Activated T-cell treated with anti-CD3 and anti-CD28 coated beads, Interleukin-2, amount 50 U/mL, for 1 hour (primary cell): ENCODE measurements around the gene SYNGR2.

Source experiments
- DNase-seq: peaks from one replicate; pipeline ENCODE4 v3.0.0-alpha.2; 2020

The SYNGR2 gene

DNA sequence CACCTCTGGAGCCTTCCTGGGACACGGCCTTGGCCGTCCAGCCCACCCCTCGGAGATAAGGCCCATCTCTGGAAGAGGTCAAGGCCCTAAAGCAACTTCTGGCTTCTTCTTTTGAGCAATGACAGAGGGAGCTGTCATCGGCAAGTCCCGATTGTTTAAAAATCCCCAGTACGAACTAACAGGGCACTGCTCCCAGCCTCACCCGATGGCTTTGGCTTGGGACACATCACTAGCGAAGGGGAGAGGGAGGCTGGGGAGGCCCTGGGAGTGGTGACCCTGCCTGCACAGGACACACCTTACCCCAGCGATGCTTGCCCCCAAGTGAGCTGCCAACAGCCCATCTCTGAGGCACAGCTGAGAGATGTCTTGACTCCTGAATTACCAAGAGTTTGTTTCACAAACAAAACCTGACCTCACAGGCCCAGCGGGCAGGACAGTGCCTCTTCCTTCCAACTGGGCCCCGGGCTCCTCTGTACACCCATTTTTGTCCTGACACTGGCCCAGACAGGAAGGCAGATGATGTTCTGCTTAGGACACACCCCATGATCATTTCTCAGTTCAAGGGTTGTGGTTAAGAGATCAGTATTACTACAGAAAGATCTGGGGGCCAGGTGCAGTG is 4.8 kb downstream of the SYNGR2 start:
- peak; percentile 32 for DNase-seq

DNA sequence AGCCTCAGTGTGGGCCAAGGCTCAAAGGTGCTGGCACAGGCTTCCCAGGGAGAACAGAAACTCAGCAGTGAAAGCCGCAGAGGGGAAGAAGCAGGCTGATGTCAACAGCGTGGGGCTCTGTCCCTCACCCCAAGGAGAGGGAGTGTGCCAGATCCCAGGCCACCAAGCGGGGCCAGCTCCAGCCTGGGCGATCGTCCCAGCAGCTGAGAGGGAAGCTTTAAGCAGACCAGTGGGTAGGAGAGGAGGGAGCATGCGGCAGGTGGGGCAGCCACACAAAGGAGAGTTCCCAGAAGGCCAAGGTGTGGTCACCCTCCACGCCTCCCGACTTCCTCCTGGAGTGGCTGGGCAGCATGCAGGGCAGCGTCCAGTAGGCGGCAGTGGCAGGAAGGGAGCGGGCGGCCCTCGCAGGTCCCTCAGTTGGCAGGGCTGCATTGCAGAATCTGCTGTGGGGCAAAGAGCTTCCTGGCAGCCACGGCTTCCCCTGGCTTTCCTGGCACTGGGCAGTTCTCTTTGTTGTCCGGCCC is 6.0 kb downstream of the SYNGR2 start:
- no peak for DNase-seq

DNA sequence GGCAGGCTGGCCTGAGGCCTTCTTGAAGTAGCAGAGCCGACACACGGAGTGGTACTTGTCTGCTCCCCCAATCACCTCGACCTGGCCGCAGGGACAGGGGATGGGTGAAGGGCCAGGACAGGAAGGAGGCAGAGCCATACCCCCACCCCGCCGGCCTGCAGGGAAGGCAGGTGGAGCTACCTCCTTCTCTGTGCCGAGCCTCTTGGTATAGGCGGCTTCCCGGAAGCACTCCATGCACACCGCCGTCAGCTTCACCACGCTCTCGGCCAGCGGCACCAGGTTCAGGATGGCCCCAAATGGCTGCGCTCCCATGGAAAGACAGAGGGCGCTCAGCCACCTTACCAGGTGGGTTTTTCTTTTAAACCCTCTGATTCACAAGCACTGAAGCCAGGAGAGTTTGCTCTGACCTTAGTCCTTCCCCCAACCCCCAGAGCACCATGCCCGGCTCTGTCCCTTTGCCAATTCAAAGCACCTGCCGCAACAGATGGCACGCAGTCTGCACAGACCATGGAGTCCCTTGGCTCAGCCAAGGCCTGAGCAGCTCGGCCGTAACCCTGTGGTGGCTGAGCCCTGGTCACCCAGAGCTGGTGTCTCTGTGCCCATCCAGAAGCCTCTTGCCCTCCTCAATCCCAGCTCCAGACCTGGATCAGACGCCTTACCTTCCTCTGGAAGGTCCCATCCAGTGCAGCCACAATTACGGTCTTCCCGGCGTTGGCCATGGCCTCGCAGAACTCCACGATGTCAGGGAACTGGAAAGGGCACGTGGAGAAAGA is 6.7 kb downstream of the SYNGR2 start:
- no peak for DNase-seq

DNA sequence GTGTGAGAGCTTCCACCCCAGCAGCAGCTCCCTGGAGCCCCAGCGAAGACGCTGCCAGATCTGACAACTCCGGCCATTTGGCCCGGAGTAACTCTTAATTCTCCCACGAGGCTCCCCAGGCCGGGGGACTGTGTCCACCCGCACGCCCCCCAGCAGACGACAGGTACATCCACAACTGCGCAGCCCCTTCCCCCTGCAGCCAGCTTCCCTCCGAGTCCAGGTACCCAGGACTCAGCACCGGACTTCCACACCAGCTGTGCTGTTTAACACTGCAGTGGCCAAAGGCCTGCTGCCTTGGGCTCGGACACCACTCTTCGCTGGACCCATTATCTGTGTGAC is 7.2 kb downstream of the SYNGR2 start:
- DNase-seq: no peak

DNA sequence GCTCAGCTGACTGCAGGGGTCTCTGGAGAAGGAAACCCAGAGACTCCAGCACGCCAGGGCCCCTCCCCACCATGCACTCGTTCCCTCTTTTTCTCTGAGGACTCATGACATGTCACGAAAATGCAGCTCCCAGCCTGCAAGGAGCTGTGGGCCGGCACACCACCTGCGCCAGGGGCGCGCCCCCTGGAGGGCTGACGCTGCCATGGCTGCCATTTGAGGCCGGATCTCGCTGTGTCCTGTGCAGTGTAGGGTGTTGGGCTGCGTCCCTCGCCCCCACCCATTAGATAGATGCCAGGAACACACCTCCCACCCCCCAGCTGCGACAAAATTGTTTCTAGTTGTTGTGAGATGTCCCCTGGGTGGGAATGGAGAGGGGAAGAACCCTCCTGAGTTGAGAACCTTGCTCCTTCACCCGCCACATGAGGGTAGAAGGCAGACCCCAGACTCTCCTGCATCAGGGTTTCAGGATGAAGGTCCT is 8.2 kb downstream of the SYNGR2 start:
- peak; percentile 83 for DNase-seq

DNA sequence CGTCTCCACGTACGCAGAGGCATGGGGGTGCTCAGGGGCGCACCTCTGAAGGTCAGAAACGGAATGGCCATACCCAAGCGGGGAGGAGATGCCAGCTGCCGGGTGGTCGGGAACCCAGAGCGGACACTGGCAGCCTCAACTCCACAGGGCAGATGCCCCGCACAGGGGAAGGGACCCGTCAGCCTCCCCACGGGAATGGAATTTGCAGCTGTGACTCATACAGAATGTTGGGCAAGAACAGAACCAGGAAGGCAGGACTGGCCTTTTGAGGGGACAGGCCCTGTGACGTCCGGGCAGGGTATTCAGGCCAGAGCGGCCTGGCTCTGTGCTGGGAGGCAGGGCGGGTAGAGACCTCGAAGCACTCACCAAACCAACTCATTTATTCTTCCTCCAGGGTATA is 11.0 kb downstream of the SYNGR2 start:
- DNase-seq: no peak

DNA sequence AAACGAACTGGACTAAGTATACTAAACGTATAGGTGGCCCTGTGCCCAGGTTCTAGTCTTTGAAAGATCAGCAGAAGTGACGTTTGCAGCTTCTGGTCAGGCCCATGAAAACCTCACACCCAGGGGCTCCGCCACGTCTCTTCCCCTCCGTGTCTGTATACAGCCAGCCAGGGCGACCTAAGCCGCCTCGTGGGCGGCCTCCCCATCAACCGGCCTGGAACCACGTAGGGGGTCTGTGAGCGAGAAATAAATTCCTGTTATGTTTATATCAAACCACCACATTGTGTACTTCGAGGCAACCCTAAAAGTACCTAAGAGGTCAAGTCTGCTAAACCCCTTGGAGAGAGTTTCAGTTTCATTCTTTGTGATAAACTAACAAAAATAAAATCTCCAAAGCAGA is 11.7 kb downstream of the SYNGR2 start:
- no peak for DNase-seq

DNA sequence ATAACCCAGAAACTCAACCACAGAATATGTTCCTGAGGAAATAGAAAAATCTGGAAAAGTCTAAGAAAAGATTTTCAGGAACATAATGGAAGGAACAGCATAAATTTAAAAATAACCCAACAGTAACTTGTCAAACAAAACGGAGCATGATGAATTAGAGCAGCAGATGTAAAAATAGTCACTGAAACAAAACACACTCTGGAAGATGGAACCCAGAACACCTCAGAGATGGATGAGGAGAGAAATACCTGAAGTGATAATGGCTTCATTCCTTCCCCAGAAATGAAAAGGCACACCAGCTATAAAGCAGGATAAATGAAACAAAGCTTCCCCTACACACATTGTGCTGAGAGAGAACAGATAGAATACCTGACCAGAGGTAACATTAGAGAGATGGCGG is 12.1 kb downstream of the SYNGR2 start:
- DNase-seq: no peak

DNA sequence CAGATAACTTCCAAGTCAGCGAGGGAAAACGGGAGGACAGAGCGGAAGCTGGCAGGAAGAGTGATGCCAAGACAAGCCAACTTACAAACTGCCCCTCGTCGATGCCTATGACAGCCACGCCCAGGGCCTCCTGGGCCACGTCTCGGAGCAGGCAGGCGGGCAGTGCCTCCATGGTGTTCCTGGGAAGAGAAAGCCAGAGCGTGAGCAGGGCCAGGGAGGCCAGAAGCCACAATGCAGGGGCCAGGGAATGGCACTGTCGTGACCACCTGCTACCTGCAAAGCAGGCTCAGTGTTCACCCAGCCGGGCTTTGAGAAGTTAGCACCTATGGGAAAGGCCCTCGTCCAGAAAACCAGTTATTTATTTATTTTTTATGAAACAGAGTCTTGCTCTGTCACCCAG is 14.1 kb downstream of the SYNGR2 start:
- DNase-seq: no peak

DNA sequence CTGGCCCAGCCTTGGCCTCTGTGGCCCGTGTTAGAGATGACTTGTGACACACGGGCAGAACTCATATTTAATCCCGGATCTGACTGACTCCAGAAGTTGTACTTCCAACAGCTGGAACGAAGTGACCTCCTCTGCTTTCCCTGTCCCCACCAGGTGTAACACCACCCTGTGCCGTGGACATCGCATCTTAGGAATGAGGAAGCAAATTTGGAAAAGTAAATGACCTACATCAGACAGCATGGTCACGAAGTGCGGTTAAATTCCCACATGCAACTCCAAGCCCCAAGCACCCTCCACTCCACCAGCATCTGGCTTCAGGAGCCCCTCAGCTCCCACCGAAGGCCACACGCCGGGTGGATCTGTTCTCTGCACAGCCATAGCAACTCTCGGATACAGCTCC is 15.5 kb downstream of the SYNGR2 start:
- DNase-seq: no peak

DNA sequence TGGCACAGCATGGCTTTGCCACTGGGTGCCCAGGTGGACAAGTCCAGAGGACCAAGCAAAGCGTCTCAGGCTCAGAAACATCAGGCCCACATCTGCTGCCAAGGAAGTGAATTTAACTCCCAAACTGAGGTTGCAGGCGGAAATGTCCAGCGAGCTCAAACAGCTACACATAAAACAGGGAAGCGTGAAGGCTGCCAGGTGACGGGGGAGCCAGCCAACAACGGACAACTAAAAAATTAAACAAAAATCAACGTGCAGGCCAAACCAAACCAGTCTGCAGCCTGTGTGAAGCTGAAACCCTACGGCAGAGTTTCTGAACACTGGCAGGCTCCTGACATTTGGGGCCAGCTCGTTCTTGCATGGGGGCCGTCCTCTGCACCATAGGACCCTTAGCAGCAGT is 16.0 kb downstream of the SYNGR2 start:
- DNase-seq: no peak

DNA sequence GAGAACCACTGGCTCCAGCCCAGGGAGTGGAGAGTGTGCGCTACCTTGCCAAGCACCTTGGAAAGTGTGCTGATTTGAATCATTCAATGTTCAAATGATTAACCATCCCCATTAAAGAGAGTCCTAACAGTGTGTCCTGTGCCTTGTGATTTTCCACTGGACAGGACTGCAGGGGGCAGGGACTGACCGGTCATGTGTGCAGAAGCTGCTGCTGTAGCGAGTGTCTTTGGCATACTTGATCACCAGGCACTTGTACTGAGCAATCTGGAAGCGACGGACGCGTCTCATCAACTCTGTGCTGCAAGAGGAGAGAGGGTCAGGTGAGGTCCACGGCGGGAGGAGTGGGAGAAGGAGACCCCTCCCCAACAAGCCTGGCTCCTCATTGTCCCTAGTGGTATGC is 16.5 kb downstream of the SYNGR2 start:
- no peak for DNase-seq

DNA sequence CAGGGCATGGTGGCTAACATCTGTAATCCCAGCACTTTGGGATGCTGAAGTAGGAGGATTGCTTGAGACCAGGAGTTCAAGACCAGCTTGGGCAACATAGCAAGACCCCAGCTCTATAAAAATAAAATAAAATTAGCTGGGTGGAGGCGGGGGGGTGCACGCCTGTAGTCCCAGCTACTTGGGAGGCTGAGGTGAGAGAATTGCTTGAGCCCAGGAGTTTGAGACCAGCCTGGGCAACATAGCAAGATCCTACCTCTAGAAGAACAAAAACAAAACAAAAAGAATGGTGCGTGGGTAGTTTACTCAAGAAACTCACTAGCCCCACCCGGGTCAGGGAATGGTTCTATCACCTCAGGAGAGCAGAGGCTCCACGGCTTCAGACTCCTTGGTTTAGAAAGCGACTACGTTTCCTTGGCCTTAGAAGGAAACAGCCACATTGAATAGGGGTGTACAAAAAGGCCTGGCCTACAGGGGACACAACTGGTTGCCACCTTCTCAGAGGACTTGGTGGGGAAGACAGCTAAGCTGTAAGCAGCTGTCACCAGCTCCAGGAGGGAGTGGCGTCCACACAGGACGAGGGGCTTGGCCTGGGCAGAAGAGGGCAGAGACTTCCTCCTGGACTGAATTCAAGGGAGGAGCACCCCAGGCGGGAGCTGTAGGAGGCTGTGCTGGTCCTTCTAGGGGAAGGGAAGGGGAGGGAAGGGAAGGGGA is 17.8 kb downstream of the SYNGR2 start:
- no peak for DNase-seq

DNA sequence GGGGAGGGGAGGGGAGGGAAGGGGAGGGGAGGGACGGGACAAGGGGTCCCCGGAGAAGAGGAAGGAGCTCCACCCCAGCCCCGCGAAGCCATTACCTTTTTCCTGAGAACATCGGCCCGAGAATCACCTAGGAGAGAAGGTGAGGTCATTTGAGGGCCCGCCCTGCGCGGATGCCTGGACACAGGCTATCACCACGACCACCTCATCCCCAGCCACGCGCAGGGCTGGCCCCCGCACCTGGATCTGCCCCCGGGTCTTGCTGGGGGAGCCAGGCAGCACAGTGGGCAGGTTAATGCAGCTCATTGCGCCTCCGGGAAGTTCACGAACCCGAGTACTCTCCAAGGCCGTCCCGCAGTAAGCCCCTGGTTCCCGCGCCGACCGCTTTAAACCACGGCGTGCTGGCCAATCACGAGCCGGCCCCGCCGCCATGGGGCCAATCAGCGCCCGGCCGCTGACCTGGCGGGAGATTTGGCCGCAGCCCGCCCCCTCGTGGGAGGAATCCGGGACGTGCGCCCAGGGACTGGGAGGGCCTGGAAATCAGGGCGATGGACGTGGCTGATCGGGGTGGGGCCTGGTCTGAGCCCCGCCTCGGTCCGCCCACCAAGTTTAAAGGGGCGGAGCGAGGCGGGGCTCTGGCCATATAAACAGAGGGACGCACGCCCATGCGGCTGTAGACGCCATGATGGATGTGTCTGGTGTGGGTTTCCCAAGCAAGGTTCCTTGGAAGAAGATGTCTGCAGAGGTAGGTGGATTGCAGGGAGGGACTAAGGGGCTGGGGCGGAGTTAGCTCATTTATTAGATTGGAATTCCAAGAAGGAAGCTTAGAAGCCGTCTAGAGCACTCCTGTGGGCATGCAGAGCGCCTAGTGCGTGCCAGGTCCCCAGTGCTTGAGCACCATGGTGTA is 18.6 kb downstream of the SYNGR2 start, which contains the start of the genes AFMID and TK1:
TSS of gene AFMID (plus strand) at position 671 of the 904 bp plus-strand sequence. CDS start at position 680, 9 bp downstream.
TSS of gene TK1 (minus strand) at position 361 of the 904 bp plus-strand sequence. CDS start at position 303, 58 bp downstream.
- peak; percentile 81 for DNase-seq

DNA sequence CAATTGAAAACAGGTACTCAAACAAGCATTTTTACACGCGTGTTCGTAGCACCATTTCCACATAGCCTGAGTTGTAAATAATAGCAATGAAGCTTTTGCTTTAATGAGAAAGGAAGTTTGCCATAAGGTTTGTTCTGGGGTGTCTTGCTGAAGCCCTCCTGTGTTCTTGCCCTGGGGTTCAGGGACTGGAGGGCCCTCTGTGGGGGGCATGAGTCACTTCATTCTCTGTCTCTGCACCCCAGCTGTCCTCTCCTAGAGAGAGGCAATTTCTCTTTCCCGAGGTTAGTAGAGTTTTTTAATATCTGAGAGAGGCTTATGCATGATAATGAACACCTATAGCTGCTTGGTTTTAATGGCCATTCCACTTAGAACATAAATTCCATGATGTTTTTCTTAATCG is 28.3 kb downstream of the SYNGR2 start:
- no peak for DNase-seq

DNA sequence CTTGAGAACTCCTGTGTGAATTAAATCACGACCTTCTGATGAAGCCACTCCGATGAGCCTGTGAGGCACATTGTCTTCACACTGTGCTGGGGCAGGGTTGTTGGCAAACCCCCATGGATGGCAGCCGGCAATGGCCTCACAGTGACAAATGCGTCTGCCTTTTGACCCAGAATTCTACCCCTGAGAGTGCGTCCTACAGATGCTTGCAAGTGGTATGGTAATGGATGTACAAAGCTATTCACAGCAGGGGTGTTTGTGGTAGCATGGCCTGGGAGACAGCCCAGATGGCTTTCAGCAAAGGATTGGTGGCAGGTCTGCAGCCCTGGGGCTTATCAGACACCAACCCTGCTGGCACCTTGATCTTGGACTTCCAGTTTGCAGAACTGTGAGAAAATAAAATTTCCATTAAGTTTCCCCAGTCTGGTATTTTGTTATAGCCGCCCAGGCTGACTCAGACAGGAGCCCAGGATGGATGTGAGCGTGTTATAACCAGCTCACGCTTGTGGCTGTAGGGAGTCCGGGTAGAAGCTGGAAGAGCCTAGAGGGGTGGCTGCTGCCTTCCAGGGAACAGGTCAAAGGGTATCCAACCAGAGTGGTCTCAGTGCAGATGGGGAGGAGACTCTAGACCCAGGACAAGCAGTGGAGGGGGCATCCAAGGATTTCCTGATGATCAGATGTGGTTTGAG is 28.9 kb downstream of the SYNGR2 start:
- no peak for DNase-seq

DNA sequence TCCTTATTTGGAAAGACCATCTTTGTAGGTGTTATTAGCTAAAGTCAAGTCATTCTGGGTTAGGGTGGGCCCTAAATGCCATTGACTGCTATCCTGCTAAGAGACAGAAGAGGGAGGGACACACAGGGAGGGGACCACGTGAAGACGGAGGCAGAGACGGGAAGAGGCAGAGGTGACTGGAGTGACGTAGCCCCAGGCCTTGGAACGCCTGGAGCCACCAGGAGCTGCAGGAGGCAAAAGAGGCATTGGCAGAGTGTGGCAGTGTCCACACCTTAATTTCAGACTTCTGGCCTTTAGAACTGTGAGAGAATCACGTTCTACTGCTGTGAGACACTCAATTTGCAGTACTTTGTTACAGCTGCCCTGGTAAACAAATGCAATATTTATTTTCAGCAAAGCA is 32.1 kb downstream of the SYNGR2 start:
- DNase-seq: no peak

DNA sequence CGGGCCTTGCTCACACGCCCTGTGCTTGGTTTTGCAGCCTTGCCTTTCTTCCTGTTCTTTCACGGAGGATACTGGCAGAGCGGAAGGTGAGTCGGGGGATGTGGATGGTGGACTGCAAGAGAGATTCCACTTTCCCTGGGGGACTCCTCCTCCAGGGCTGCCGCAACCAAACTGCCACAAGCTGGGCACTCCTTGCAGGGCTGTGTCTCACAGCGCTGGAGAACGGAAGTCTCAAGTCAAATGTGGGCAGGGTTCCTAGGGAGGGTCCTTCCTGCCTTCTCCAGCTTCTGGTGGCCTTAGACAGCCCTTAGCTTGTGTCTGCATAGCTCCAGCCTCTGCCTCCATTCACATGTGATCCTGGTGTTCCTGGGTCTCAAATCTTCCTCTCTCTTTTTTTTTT is 34.3 kb downstream of the SYNGR2 start:
- DNase-seq: no peak

DNA sequence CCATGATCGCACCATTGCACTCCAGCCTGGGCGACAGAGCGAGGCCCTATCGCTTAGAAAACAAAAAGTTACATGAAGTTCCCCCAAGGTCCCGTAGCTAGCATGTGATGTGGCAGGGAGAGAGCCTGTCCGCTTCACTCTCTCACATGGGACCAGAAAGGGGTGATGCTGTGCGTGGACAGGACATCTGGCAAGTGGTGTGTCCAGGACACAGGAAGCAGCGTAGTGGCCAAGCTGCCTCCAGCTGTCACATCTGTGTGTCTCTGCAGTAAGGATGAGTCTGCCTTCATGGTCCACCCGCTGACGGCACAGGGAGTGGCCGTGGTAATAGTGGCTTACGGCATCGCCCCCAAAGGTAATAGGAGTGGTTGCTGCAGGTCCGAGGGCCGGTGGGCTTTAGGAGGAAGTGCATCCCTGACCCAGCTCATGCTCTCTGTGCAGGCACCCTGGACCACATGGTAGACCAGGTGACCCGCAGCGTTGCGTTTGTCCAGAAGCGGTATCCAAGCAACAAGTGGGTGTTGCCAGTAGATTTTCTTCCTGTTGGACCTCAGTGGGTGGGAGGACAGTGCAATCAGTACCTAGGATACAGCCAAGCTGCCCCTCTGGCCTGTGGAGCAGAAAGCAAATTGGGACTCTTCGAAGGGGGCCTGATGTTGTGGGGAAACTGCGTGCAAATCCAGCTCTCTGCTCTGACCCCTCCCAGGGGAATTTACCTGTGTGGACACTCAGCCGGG is 36.2 kb downstream of the SYNGR2 start:
- DNase-seq: no peak

DNA sequence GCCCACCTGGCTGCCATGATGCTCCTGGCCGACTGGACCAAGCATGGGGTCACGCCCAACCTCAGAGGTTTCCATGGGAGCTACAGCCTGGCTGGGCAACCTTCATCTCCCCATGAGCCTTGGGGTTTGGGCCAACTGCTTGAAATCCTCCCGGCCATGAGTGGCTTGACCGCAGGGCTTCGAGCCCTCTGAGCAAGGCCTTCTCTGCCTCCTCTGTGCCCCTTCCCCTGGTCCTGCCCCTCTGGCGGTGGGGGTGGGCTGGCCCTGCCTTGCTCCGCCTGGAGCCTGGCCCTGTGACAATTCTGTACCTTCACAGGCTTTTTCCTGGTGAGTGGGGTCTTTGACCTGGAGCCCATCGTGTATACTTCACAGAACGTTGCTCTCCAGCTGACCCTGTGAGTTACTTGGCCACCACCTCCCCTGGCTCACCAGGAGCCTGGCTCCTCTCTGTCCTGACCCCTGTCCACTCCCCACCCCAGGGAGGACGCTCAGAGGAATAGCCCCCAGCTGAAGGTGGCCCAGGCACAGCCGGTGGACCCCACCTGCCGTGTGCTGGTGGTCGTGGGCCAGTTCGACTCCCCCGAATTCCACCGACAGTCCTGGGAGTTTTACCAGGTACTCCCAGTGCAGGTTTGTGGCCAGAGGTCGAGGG is 36.9 kb downstream of the SYNGR2 start:
- DNase-seq: no peak

DNA sequence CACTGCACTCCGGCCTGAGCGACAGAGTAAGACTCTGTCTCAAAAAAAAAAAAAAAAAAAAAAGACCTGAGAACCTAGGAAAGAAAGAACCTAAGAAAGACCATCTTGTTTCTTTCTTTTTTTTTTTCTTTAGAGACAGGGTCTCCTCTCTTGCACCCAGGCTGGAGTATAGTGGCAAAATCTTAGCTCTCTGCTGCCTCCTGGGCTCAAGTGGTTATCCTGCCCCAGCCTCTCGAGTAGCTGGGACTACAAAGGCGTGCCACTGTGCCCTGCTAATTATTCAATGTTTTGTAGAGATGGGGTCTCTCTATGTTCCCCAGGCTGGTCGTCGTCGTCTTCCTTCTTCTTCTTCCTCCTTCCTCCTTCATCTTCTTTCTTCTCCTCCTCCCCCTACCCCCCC is 37.9 kb downstream of the SYNGR2 start:
- DNase-seq: no peak
